ENCODE data around the gene ANKRD34A.
"Not testable (repeated sequence)": the region's sequence is repeated elsewhere in the genome, so short reads cannot be mapped to it uniquely, and the experiment has no call there.

The ANKRD34A gene

DNA sequence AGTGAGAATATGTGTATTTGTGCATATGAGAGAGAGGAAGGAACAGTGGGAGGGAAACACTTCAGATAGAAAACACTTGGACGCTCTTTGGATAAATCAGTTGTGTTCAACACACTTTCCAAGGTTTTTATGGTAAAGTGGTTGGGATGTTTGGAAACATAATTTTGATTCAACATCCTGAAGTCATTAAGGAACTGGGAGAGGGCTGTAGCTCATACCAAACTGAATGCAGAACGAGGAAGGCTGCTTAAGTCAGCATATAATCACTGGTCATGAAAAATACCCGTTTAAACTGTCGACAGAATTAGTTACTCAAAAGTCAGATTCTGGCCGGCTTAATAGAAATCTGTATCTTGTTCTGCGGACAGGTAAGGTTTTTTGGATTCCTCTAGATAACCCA lies 21.5 kb downstream of the ANKRD34A start:
- no peak for DNase-seq

DNA sequence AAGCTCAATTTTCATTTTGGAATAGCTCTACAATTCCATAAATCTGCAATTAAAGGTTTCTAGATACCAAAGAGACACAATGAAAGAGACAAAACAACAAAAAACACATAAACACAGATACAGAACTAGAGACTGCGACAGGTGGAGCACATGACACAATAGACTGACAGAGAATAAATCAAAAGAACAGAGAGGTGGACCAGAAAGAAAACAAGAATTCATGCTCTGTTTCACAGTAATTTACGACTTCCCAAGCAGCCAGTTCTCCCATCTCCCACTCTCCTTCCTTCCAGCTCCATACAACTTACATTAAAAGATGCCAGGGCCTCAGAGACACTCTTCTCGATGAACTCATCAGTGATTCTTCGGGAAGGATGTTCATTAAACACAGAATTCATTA lies 22.0 kb downstream of the ANKRD34A start:
- DNase-seq, result no peak

DNA sequence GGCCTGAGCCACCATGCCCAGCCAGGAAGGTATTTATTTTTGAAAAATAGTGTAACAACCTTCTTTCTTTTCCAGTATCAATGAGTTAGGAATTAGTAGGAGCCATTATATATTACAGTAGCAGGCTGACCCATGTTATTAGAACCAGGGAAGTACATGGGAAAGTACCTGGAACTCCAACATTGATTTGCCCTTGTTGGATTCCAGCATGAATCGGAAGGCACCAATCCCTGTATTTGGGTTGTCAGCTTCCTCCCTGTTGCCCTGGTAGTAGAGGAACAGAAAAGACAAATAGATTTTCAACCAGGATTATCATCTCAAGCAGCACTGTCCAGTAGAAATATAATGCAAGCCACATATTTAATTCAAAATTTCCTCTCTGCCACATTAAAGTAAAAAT lies 26.9 kb downstream of the ANKRD34A start:
- DNase-seq, result no peak

DNA sequence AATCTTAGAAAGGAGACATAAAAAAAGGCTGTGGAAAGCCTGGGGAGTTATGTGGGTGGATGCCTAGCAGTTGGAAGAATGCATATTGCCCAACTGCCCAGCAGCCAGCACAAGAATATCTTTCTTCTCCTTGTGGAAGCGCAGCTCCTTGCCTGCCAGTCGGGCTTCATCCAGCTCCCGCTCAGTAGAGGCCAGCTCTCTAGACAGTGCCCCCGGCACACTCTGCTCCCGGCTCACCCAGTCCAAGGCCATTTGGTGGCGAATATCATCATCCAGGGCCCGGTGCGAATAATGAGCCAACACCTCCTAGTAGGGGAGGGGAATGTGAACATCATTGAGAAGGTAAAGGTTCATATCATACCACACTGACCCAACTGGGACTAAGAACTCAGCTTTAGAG lies 28.1 kb downstream of the ANKRD34A start:
- DNase-seq, result no peak

DNA sequence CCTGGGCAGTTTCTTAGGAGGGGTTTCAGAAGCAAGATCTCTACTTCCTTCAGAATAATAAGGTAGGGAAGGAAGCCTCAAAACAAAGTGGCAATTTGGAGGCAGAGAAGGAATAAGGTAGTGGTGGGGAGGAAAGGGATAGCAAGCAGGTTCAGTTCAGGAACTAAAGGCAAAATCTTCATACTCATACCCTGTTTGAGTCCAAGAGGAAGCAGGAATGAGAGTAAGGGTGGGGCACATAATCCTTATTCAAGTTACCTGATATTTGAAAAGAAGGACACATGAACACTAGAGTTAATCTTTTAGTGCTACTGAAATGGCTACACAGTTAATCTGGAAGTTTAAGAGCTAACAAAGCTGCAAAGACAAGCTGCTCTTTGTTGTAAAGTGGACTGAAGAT lies 28.7 kb downstream of the ANKRD34A start:
- DNase-seq, result no peak

DNA sequence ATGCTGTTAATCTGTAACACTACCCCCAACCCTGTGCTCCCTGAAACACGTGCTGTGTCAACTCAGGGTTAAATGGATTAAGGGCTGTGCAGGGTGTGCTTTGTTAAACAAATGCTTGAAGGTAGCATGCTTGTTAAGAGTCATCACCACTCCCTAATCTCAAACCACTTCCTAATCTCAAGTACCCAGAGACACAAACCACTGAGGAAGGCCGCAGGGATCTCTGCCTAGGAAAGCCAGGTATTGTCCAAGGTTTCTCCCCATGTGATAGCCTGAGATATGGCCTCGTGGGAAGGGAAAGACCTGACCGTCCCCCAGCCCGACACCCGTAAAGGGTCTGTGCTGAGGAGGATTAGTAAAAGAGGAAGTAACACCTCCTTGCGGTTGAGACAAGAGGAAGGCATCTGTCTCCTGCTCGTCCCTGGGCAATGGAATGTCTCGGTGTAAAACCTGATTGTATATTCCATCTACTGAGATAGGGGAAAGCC lies 31.8 kb downstream of the ANKRD34A start:
- DNase-seq, result not testable (repeated sequence)

DNA sequence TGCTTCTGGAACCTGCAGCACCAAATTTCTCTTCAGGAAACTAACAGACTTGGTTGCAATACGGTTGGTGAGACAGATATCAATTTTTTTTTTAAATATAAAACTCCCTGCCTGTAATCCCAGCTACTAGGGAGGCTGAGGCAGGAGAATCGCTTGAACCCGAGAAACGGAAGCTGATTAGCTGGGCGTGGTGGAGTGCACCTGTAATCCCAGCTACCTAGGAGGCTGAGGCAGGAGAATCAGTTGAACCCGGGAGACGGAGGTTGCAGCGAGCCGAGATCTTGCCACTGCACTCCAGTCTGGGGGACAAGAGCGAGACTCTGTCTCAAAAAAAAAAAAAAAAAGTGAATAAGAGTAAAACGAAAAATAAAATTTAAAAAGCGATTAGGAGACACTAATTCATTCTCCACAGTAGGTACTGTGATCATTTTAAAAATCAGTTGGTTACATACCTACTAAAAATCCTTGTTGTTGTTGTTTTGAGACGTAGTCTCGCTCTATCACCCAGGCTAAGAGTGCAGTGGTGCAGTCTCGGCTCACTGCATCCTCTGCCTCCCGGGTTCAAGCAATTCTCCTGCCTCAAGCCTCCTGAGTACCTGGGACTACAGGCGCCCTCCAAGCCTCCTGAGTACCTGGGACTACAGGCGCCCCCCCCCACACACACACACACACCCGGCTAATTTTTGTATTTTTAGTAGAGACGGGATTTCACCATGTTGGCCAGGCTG lies 36.3 kb downstream of the ANKRD34A start:
- no peak for DNase-seq

DNA sequence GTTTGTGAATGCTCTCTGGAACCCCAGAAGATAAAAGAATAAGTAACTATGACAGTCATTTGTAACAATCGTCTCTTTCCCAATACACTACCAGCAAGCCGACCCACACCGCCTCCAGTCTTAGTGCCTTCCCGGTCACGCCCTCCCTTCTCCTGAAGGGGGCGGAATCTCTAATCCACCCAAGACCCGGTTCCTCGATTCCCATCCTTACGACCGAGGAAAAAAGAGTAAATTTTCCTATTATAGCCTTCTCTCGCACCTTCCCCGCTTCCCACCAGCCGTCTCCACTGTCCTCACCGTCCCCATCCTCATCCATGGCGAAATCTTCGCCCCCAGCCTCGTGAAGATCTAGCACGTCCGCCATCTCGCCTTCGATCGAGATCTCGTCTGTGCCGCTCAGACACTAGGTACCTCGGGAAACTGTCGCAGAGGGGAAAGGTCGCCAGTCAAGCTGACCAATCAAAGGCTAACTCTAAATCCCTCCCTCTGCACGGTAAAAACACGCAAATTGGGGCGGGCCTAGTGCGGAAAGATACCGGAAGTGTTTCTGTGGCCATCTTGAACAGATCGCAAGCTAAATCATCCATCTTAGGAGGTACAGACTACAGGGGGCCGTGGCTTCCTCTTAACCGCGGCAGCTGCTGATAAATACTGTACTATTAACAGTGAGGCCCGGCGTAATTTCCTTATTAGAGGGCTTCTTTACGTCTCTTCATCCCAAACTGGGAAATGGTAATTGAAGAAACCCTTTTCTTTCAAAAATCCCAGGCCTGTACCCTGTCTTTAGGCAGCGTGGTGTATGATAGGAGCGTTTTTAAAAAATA lies 37.1 kb downstream of the ANKRD34A start, which contains the start of gene RBM8A:
RBM8A (minus strand) TSS at position 422 of the 824 bp plus-strand sequence; CDS start at position 364, 58 bp downstream.
- DNase-seq, result peak; percentile 97

DNA sequence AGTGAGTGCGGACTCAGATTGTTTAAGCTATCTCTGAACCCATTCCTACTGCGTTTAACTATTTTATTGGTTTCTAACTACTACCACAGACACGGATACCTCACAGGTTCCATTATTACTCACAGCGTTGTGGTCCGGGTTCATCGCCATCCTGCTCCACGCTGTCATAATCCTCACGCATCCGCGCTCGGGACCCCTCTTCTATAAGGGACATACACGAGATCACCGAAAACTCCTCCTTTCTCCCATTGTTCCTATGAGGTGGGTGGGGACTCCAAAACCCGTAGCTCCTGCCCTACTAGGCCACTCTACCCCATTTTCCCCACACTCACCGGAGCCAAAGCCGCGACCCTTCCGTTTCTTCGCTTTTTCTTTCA lies 37.7 kb downstream of the ANKRD34A start:
- DNase-seq, result no peak

DNA sequence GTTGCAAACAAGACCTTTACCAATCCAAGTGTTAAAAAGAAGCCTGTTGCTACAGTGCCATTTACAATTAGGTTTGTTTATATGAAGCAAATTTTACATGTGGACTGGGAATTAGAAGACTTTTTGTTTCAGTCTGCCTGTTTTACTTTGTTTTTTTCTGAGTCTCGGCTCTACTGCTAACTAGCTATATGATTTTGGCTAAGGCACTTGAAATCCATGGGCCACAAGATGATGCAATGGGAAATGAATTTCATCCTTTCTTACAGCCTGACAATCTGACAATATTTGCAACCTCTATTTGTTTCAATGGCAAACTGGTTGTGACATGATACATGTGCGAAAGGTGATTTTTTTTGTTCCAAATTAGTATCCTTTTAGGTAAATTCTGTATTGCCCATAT lies 42.1 kb downstream of the ANKRD34A start:
- DNase-seq, result no peak

DNA sequence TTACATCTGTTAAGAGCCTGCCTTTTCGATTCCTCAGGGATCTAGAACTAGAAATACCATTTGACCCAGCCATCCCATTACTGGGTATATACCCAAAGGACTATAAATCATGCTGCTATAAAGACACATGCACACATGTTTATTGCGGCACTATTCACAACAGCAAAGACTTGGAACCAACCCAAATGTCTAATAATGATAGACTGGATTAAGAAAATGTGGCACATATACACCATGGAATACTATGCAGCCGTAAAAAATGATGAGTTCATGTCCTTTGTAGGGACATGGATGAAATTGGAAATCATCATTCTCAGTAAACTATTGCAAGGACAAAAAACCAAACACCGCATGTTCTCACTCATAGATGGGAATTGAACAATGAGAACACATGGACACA lies 44.1 kb downstream of the ANKRD34A start:
- DNase-seq, result not testable (repeated sequence)

DNA sequence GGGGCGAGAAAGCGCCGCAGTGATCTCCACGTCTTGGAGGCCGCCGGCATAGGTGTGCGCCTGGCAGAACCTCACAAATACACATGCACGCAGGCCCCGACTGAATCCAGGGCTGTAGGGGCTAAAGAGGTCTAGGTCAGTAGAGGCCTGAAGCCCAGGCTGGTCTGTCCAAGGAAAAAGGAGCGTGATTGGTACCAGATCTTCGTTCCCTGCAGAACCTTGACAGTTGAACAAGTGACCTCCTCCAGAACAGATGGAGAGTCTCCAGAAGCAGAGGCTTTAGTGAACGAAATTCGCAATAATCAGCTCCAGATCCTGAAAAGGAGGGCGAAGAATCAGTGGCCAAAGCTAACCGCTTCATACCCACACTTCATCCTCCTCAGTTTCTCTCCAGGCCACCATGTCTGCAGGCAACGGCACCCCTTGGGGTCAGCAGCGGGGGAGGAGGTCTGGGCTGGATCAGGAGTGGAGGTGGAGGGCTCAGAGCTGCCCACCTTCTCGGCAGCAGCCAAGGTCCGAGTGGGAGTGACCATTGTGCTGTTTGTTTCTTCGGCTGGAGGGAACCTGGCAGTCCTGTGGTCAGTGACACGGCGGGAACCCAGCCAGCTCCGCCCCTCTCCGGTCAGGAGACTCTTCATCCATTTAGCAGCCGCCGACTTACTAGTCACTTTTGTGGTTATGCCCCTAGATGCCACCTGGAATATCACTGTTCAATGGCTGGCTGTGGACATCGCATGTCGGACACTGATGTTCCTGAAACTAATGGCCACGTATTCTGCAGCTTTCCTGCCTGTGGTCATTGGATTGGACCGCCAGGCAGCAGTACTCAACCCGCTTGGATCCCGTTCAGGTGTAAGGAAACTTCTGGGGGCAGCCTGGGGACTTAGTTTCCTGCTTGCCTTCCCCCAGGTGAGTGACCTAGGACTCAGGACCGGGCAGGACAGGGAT lies 45.1 kb downstream of the ANKRD34A start:
- peak; percentile 28 for DNase-seq

DNA sequence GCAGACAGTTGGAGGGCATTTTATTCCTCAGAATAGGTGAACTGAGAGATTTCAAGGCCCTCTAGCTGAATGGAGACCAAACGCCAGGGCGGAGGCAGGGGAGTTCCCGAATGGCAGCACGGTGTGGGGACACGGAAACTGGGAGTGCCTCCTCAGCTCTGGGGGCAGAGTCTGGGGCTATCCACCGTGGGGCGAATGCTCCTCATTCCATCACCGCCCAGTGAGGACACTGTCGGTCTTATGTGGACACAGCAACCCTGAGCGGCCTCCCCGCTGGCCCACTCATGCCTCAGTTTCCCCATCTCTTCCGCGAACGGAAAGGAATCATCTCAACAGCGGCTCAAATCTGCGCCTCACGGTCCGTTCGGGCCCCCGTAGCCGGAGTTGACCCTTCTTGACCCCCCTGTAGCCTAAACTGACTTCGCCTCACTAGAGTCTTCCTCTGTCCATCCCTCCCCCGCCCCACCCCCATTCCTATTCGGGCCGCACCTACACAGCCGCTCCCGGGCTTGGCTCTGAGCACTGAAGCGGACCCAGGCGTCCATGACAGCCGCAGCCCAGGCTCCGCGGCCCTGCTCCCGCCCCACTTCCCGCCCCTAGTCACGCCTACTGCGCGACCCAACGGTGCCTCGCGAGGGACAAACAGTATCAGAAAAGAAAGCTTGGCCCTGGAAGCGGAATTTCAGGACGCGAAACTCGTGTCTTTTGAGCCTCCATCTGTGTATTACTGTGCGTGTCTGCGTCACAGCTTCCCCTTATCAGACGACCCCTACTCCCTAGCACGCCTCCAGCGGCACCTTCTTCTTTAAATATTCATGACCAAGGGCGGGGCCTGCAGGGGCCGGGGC lies 46.0 kb downstream of the ANKRD34A start, which contains the start of gene PEX11B:
PEX11B (minus strand) TSS at position 574 of the 848 bp plus-strand sequence; CDS start at position 545, 29 bp downstream.
- peak; percentile 91 for DNase-seq

DNA sequence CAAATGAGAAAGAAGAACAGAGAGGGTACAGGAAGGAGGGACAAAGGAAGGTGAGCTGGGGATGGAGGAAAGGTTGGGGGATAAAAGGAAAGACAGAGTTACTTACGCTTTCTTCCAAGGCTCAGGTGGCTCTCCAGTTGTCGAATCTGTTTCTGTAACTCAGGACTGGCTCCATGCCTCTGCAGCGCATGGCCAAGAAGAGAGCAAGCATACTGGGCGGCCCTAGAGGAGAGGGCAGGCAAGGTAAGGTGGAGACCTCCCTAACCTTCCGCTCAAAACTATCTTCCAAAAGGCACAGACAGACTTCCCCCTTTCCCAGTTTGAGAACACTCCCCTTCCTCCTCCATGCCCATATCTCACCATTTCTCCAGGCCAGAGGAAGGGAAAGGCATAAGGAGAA lies 46.8 kb downstream of the ANKRD34A start:
- no peak for DNase-seq

DNA sequence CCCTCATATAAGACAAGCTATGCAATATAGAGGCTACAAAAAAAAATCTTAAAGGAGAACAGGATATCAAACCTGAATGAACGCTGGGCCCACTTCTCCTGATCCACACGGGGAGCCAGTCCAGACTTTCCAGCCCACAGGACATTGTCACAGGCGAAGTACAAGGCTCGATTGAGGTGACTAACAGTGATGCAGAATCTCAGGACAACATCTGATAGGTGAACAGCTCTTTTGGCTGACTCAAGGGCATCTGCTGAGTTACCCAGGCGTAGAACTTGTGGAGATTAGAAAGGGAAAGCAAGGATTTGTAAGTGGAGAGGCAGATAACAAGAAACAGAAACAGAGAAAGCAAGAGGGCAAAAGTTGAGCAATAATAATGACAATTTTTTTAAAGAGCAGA lies 47.6 kb downstream of the ANKRD34A start:
- no peak for DNase-seq

DNA sequence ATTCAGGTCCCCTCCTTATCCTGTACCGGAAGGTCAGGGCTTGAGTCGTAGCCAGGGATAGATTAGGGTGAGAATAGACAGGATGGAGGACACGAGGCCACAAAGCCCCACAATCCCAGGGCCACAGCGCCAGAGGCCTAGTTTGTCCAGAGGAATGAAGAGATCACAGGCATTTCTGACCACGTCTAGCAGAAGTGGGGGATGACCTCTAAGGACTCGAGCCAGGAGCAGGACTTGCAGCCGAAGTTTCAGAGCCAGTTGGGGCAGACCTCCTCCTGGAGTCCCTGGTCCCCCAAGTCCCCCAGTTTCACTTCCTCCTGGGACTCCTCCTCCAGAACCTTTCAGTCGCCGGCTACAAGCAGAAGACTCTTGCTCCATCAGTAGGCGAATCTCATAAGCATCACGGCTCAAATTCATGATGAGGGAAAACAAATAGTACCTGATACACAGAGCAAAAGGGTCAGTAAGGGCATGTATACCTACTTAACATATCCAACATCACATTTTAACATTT lies 52.2 kb downstream of the ANKRD34A start:
- no peak for DNase-seq

Data from midbrain (tissue), 1 donor.